Pancreas (tissue), 10 donors: ENCODE data around the gene MT1H. TPM values are rescaled to one million over a fixed set of nuclear protein-coding genes. Genes with fewer than 3 reads are reported as not detected.

Experiments used
- ATAC-seq, 4 donors: fragments of 200-7000 bp; cut with Tn5 transposase; one replicate each; pipeline versions ENCODE4 v1.8.0 to v1.9.1; 2020; ENCODE audit warnings: mild to moderate bottlenecking in 4 of 4, moderate library complexity in 4 of 4
- DNase-seq, 6 donors: peaks; one replicate each; pipeline ENCODE4 v3.0.0-alpha.2; 2020
- FAIRE-seq: peaks from 2 replicates; lab custom pipeline; 2012; peaks lifted over from hg19 to GRCh38; lab: Jason Lieb, UNC
- H3K27ac ChIP-seq, 4 donors: fragments of 200-600 bp; sonication (generic); 1 replicate in 3 of 4; 2 replicates in 1 of 4; pipeline versions ENCODE4 v1.5.0 to v1.8.0; 2020
- H3K27me3 ChIP-seq, 4 donors: fragments of 200-600 bp; one replicate each; pipeline ENCODE4 v1.8.0; 2021
- H3K36me3 ChIP-seq, 3 donors: fragments of 200-600 bp; sonication (generic) in 1 of 3; one replicate each; pipeline versions ENCODE4 v1.5.0 to v1.8.0; 2020 to 2021
- H3K4me1 ChIP-seq, 3 donors: fragments of 200-600 bp; one replicate each; pipeline ENCODE4 v1.8.0; 2021
- H3K4me3 ChIP-seq, 4 donors: fragments of 200-600 bp; sonication (generic) in 2 of 4; one replicate each; pipeline versions ENCODE4 v1.5.0 to v1.8.0; 2020 to 2021
- H3K9me3 ChIP-seq, 4 donors: fragments of 200-600 bp; one replicate each; pipeline ENCODE4 v1.8.0; 2021
- WGBS, 2 donors: extraction: QIAGEN DNeasy Blood & Tissue Kit; methylation state at CpG; one replicate each; pipeline ENCODE4 v1.1.7; 2013; 5-methylcytosine and 5-hydroxymethylcytosine counted together
- intact Hi-C, 3 donors: fragments of 100-400 bp; cut with DNase I; formaldehyde crosslinking; loops; one replicate each; pipeline versions ENCODE4 v1.11.1 to v1.14.2; 2022
- polyA plus RNA-seq, 2 donors: library from polyadenylated mRNA; stranded (reverse); fragments of 200-250 nt; gene quantifications; one replicate each; pipeline ENCODE4 v1.2.3, GENCODE V29; 2013
- total RNA-seq, 6 donors: library from RNA; stranded (reverse); fragmentation: NEBNext Ultra II Directional in 4 of 6; extraction: Animal tissue kit (Norgen Biotek cat#: 25700) in 4 of 6; gene quantifications; one replicate each; pipeline versions ENCODE4 v1.2.1 to v1.2.4, GENCODE V29; 2021 to 2023
- TF ChIP-seq, protein P1 (sequence below), 4 donors: fragments of 200-600 bp; sonication (generic) in 3 of 4; IDR thresholded peaks; one replicate each; pipeline versions ENCODE4 v1.5.0 to v1.8.0; 2021; ENCODE audit warnings: antibody characterized with exemption in 4 of 4
- donor health status: healthy with polysubstance abuse.
- donor health status: DM: no; HTN: no; CAD: no; lungs with moderate emphysema.
- donor health status: DM: no; HTN: no; CAD: no.
- donor health status: control.
- donor health status: control.
- donor health status: Bipolar disorder and iron deficiency.
- donor health status: DM: yes; HTN: yes; CAD: no.
- donor health status: DM: no; HTN: no; CAD: no.
- donor health status: DM: no; HTN: no; CAD: no.
- donor health status: DM: yes; HTN: yes; CAD: no.

MT1H gene
- total and polyA plus RNA-seq, 8 donors, result 8.3 to 106 (median 21.1) TPM

DNA sequence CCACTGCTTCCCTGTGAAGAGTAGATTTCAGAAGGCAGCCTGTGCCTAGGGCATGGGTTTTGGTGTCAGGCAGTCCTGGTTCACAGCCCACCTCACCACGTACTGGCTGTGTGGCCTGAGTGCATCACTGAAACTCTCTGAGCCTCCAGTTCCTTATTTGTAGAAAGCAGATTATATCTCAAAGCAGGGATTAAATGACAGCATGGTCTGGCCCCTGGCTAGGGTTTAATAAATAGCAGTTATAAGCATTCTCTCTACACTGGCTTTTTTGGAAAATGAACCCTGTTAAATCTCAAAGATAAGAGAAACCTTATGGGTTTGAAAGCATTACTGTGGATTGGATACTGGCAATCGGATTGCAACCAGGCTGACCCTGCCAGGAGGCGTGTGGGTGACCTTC is 40.1 kb upstream of the MT1H start:
- no peak overlapping the region for H3K4me3 ChIP-seq
- H3K27me3 ChIP-seq, result no peaks in the 10 kb centered on the region
- WGBS, 2 donors, result 55 to 67% methylated on average over 3 of the region's 3 CpGs
- no peak for FAIRE-seq
- intact Hi-C loops, result no loop called here
- TF ChIP-seq, protein P1, sequence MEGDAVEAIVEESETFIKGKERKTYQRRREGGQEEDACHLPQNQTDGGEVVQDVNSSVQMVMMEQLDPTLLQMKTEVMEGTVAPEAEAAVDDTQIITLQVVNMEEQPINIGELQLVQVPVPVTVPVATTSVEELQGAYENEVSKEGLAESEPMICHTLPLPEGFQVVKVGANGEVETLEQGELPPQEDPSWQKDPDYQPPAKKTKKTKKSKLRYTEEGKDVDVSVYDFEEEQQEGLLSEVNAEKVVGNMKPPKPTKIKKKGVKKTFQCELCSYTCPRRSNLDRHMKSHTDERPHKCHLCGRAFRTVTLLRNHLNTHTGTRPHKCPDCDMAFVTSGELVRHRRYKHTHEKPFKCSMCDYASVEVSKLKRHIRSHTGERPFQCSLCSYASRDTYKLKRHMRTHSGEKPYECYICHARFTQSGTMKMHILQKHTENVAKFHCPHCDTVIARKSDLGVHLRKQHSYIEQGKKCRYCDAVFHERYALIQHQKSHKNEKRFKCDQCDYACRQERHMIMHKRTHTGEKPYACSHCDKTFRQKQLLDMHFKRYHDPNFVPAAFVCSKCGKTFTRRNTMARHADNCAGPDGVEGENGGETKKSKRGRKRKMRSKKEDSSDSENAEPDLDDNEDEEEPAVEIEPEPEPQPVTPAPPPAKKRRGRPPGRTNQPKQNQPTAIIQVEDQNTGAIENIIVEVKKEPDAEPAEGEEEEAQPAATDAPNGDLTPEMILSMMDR (IDR thresholded peaks at IDR 0.05), result no peak
- no peaks in the 10 kb centered on the region for H3K36me3 ChIP-seq
- peaks cover 0 to 9% (median 9%) of the 10 kb centered on the region in 3 donors for H3K4me1 ChIP-seq
- H3K27ac ChIP-seq, result no peak overlapping the region
- no peaks in the 10 kb centered on the region for H3K9me3 ChIP-seq
- DNase-seq, result no peak
- no peak for ATAC-seq

DNA sequence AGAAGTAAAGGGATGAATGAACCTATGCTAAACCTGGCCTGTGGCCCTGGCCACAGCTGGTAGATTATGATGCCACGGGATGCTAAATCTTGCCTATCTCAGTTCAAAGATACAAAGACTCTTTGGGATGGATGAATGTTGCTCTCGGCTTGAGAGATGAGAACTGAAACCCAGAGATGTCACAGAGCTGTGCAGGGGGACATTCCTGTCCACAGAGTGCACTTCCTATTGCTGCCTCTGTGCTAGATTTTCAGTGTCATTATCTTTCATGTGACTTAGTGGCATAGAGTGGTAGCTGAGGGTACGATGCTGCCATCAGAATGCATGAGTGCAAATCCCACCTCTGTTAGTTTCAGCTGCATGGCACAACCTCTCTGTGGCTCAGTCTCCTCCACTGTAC is 39.5 kb upstream of the MT1H start:
- FAIRE-seq (no peak), ATAC-seq (no peak), DNase-seq (no peak)
- H3K4me1 ChIP-seq, result peaks cover 0 to 9% (median 9%) of the 10 kb centered on the region in 3 donors
- intact Hi-C loops, result no loop called here
- H3K9me3 ChIP-seq, result no peaks in the 10 kb centered on the region
- H3K27ac ChIP-seq, result no peak overlapping the region
- no peaks in the 10 kb centered on the region for H3K36me3 ChIP-seq
- H3K4me3 ChIP-seq, result no peak overlapping the region
- 65 to 69% methylated on average over 3 of the region's 3 CpGs for WGBS, 2 donors
- TF ChIP-seq, protein P1 (IDR thresholded peaks at IDR 0.05), result no peak
- H3K27me3 ChIP-seq, result no peaks in the 10 kb centered on the region

DNA sequence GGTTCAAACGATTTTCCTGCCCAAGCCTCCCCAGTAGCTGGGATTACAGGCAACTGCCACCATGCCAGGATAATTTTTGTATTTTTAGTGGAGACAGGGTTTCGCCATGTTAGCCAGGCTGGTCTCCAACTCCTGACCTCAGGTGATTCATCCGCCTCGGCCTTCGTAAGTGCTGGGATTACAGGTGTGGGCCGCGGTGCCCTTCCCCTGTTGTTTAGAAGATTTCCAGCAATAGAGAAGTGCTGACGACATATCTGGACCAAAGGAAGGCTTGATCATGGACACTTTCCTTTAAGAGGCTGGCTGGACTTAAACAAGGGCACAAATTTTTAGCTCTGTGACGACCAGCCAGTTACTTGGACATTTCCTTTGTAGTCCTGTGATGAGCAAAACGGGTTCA is 38.4 kb upstream of the MT1H start:
- 92 to 96% methylated on average over 10 of the region's 10 CpGs for WGBS, 2 donors
- H3K27me3 ChIP-seq, result no peaks in the 10 kb centered on the region
- FAIRE-seq, result no peak
- H3K4me3 ChIP-seq, result no peak overlapping the region
- DNase-seq, result no peak
- H3K9me3 ChIP-seq, result no peaks in the 10 kb centered on the region
- TF ChIP-seq, protein P1 (IDR thresholded peaks at IDR 0.05), result no peak
- no peaks in the 10 kb centered on the region for H3K36me3 ChIP-seq
- peak overlapping the region in 1 of 4 donors; percentile 68 for H3K27ac ChIP-seq
- intact Hi-C loops, result no loop called here
- peaks cover 0 to 9% (median 9%) of the 10 kb centered on the region in 3 donors for H3K4me1 ChIP-seq
- ATAC-seq, result no peak

DNA sequence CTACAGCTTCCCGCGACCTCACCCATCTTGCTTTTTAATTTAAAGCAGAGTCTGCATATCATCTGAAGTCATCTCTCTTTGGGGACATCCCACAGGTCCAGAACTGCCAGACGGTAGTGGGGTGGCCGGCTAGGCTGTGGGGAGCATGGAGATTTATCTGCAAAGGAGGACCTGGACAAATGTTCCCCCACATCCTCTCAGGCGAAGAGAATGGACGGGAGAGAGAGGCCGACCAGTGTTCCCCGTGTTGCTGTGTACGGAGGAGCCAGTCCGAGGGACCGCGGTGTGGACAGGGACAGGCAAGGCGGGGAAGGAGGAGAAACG is 37.8 kb upstream of the MT1H start:
- 19 to 42% methylated on average over 9 to 14 of the region's 14 CpGs for WGBS, 2 donors
- FAIRE-seq, result no peak
- peak overlapping the region; percentile 24 to 65 (median 50) for H3K4me3 ChIP-seq
- DNase-seq, result no peak
- no peak for ATAC-seq
- TF ChIP-seq, protein P1 (IDR thresholded peaks at IDR 0.05), result no peak
- no peaks in the 10 kb centered on the region for H3K36me3 ChIP-seq
- H3K9me3 ChIP-seq, result no peaks in the 10 kb centered on the region
- peak overlapping the region; percentile 64 to 74 (median 68) for H3K27ac ChIP-seq
- peaks cover 0 to 6% (median 4%) of the 10 kb centered on the region in 3 donors for H3K4me1 ChIP-seq
- intact Hi-C loops, result no loop called here
- H3K27me3 ChIP-seq, result no peaks in the 10 kb centered on the region

DNA sequence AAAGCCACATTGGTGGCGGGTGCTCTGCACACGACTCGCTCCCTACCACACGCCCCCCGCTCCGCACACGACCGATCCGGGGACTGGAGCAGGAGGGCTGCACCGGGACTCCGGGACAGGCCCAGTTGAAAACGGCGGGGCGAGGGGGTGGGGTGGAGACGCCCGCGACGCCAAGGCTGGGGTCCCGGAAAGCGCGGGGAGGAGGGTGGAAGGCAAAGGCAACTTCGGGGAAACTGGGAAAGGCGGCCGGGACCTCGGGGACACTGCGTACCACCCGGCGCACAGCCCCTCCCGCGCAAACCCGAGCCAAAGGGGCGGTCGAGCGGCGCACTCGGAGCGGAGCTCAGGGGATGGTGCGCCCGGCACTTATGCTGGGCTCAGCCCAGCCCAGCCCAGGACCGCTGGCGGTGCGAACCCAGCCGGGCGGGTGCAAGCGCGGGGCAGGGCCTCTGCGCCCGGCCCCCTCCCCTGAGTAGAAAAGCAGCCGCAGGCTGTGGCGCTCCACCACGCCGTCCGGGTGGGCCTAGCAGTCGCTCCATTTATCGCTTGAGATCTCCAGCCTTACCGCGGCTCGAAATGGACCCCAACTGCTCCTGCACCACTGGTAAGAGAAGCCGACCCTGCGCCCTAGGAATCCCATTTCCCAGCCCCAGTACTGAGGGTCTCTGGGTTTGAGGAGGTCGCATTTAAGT is 37.3 kb upstream of the MT1H start, which contains the start of gene MT1M:
Gene MT1M (plus strand): TSS at position 504 of the 692 bp plus-strand sequence. CDS start 73 bp downstream, at position 577.
- FAIRE-seq, result no peak
- ATAC-seq, result peak; percentile 79 to 91 (median 88)
- TF ChIP-seq, protein P1 (IDR thresholded peaks at IDR 0.05), result no peak
- H3K27ac ChIP-seq, result peak within 1 kb of the TSS; percentile 64 to 74 (median 68)
- H3K27me3 ChIP-seq, result no peaks in the 10 kb centered on the region
- DNase-seq, result peak in 5 of 6 donors; percentile 72 to 83 (median 73)
- H3K4me1 ChIP-seq, result peaks cover 0 to 2% (median 0%) of the 10 kb centered on the region in 3 donors
- H3K4me3 ChIP-seq, result peak within 1 kb of the TSS; percentile 24 to 65 (median 50)
- 2% methylated on average over 55 to 61 of the region's 61 CpGs for WGBS, 2 donors
- intact Hi-C loops, result no loop called here
- H3K9me3 ChIP-seq, result no peaks in the 10 kb centered on the region
- no peaks in the 10 kb centered on the region for H3K36me3 ChIP-seq
